GM23338 (cell line): ENCODE measurements around the gene PLSCR4.

Experiments
- CREB1 ChIP-seq: fragments of 250-450 bp; sonication (Bioruptor Pico); IDR thresholded peaks from 2 replicates; pipeline ENCODE4 v1.5.0; 2020; ENCODE audit warnings: low read depth, mild to moderate bottlenecking, moderate library complexity
- EZH2 ChIP-seq: fragments of 200-600 bp; sonication (generic); IDR thresholded peaks from one replicate; pipeline ENCODE4 v1.8.0; 2017; ENCODE audit warnings: antibody characterized with exemption, mild to moderate bottlenecking, low read depth; ENCODE audit not compliant: unreplicated experiment
- EZH2phosphoT487 ChIP-seq: fragments of 200-600 bp; sonication (generic); IDR thresholded peaks from one replicate; pipeline ENCODE4 v1.8.1; 2018; ENCODE audit warnings: antibody characterized with exemption; ENCODE audit not compliant: unreplicated experiment
- JUNB ChIP-seq: IDR thresholded peaks from one replicate; pipeline ENCODE4 v1.6.1; 2016; ENCODE audit warnings: antibody characterized with exemption; ENCODE audit not compliant: unreplicated experiment
- POLR2AphosphoS5 ChIP-seq: IDR thresholded peaks from 2 replicates; pipeline ENCODE4 v1.6.1; 2016; ENCODE audit warnings: antibody characterized with exemption, low read depth
- STAT1 ChIP-seq: IDR thresholded peaks from one replicate; pipeline ENCODE4 v1.6.1; 2016; ENCODE audit warnings: antibody characterized with exemption; ENCODE audit not compliant: unreplicated experiment
- TF ChIP-seq, protein P1 (sequence below), 2 experiments: fragments of 200-600 bp in 1 of 2; sonication (generic) in 1 of 2; conservative IDR thresholded peaks; 2 replicates each; pipeline versions ENCODE4 v1.5.1 to v1.6.1; 2016 to 2017; ENCODE audit warnings: antibody characterized with exemption in 2 of 2, low read depth in 2 of 2, mild to moderate bottlenecking in 2 of 2, moderate library complexity in 1 of 2
- TF ChIP-seq, protein P2 (sequence below): IDR thresholded peaks from one replicate; pipeline ENCODE4 v1.6.1; 2018; ENCODE audit warnings: antibody characterized with exemption; ENCODE audit not compliant: unreplicated experiment

DNA sequence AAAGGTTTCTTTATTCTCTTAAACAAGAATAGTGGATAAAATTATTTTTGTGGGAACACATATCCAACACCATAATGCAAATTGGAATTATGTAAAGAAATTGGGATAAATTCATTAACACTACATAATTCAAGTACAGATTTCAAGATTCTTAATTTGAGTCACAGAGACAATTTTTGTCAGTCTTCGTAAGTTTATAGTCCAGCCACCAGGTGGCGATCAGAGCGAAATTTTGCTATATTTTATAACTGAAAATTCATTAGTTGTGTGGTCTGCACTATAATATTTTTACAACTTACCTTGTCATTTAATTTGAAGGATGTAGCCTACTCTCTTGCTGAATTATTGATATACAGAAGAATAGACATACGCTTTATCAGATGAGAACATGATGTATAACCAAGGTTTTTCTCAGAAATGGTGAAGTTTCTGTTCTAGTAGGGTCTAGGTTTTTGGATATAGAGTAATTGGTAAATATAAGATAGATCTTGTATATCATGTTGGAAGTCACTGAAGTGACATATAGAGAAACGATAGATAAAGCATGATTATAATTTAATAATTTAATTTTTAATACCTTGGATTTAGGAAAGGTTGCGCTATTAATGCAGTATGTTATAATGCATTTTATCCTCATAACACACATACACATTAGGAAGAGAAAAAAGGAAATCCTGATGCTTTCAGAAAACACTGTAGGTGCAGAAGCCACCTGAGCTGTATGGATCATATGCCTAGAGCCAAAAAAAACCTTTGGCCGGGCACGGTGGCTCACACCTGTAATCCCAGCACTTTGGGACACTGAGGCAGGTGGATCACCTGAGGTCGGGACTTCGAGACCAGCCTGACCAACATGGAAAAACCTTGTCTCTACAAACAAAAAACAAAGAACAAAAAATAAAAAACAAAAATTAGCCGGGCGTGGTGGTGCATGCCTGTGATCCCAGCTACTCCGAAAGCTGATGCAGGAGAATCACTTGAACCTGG lies 31.7 kb downstream of the PLSCR4 start:
- TF ChIP-seq, protein P1, sequence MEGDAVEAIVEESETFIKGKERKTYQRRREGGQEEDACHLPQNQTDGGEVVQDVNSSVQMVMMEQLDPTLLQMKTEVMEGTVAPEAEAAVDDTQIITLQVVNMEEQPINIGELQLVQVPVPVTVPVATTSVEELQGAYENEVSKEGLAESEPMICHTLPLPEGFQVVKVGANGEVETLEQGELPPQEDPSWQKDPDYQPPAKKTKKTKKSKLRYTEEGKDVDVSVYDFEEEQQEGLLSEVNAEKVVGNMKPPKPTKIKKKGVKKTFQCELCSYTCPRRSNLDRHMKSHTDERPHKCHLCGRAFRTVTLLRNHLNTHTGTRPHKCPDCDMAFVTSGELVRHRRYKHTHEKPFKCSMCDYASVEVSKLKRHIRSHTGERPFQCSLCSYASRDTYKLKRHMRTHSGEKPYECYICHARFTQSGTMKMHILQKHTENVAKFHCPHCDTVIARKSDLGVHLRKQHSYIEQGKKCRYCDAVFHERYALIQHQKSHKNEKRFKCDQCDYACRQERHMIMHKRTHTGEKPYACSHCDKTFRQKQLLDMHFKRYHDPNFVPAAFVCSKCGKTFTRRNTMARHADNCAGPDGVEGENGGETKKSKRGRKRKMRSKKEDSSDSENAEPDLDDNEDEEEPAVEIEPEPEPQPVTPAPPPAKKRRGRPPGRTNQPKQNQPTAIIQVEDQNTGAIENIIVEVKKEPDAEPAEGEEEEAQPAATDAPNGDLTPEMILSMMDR (conservative IDR thresholded peaks at IDR 0.05; ENCODE audit: low read depth in 2 of 2), result peak; percentile 58 to 94
- TF ChIP-seq EZH2 (no peak), JUNB (no peak), POLR2AphosphoS5 (no peak), CREB1 (no peak), EZH2phosphoT487 (no peak), STAT1 (no peak)
- TF ChIP-seq, protein P2, sequence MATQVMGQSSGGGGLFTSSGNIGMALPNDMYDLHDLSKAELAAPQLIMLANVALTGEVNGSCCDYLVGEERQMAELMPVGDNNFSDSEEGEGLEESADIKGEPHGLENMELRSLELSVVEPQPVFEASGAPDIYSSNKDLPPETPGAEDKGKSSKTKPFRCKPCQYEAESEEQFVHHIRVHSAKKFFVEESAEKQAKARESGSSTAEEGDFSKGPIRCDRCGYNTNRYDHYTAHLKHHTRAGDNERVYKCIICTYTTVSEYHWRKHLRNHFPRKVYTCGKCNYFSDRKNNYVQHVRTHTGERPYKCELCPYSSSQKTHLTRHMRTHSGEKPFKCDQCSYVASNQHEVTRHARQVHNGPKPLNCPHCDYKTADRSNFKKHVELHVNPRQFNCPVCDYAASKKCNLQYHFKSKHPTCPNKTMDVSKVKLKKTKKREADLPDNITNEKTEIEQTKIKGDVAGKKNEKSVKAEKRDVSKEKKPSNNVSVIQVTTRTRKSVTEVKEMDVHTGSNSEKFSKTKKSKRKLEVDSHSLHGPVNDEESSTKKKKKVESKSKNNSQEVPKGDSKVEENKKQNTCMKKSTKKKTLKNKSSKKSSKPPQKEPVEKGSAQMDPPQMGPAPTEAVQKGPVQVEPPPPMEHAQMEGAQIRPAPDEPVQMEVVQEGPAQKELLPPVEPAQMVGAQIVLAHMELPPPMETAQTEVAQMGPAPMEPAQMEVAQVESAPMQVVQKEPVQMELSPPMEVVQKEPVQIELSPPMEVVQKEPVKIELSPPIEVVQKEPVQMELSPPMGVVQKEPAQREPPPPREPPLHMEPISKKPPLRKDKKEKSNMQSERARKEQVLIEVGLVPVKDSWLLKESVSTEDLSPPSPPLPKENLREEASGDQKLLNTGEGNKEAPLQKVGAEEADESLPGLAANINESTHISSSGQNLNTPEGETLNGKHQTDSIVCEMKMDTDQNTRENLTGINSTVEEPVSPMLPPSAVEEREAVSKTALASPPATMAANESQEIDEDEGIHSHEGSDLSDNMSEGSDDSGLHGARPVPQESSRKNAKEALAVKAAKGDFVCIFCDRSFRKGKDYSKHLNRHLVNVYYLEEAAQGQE, result no peak
